ENCODE results near the gene IL7R.

GRCh38 chr5:35861718-35862117 lies 5.0 kb downstream of the IL7R start:
- TF ChIP-seq CTCF (IDR thresholded peaks at IDR 0.05): no peak
- no peak for TF ChIP-seq POLR2A (IDR thresholded peaks at IDR 0.05)
